Activated B cell treated with CpG ODN at 0.5 μM for 24 hours (primary cell): Measurements from ENCODE around the gene VARS2. TPM values are rescaled to one million over a fixed set of nuclear protein-coding genes. Genes with fewer than 3 reads are reported as not detected.

ENCODE experiments used
- ATAC-seq: fragments of 200-7000 bp; cut with Tn5 transposase; one replicate; pipeline ENCODE4 v1.10.0; 2021; ENCODE audit warnings: low read depth, mild to moderate bottlenecking, moderate library complexity
- CTCF ChIA-PET: fragments of 350-600 bp; sonication (Branson Sonifier 250); formaldehyde crosslinking; loops from one replicate; lab custom pipeline; 2021; ENCODE audit warnings: antibody characterized with exemption; lab: Charles Lee
- POLR2A ChIA-PET: fragments of 350-600 bp; sonication (Branson Sonifier 250); formaldehyde crosslinking; loops from one replicate; lab custom pipeline; 2021; ENCODE audit warnings: antibody characterized with exemption; lab: Charles Lee
- DNase-seq: peaks from one replicate; pipeline ENCODE4 v3.0.0; 2022
- H3K27ac Mint-ChIP-seq: one replicate; pipeline ENCODE4 v1.8.0; 2020; ENCODE audit warnings: mixed read lengths
- H3K27me3 Mint-ChIP-seq: one replicate; pipeline ENCODE4 v1.8.0; 2021; ENCODE audit warnings: mixed read lengths
- H3K36me3 Mint-ChIP-seq: one replicate; pipeline ENCODE4 v1.8.0; 2021; ENCODE audit warnings: low read depth, mixed read lengths
- H3K4me1 Mint-ChIP-seq: one replicate; pipeline ENCODE4 v1.8.0; 2021; ENCODE audit warnings: mixed read lengths
- H3K4me3 Mint-ChIP-seq: one replicate; pipeline ENCODE4 v1.8.0; 2020; ENCODE audit warnings: mild to moderate bottlenecking, mixed read lengths
- H3K9me3 Mint-ChIP-seq: one replicate; pipeline ENCODE4 v1.8.0; 2020; ENCODE audit warnings: mixed read lengths
- CTCF ChIP-seq: fragments of 200-600 bp; IDR thresholded peaks from one replicate; pipeline ENCODE4 v1.8.0; 2022; ENCODE audit warnings: antibody characterized with exemption, mild to moderate bottlenecking
- intact Hi-C: fragments of 100-400 bp; cut with micrococcal nuclease; formaldehyde crosslinking; loops from one replicate; pipeline ENCODE4 v1.15.1; 2024
- total RNA-seq: library from RNA; stranded (reverse); gene quantifications from 2 replicates; pipeline ENCODE4 v1.2.3, GENCODE V29; 2022

The VARS2 gene
- total RNA-seq, 1 donor from 2014 or later: 47.8 TPM

DNA sequence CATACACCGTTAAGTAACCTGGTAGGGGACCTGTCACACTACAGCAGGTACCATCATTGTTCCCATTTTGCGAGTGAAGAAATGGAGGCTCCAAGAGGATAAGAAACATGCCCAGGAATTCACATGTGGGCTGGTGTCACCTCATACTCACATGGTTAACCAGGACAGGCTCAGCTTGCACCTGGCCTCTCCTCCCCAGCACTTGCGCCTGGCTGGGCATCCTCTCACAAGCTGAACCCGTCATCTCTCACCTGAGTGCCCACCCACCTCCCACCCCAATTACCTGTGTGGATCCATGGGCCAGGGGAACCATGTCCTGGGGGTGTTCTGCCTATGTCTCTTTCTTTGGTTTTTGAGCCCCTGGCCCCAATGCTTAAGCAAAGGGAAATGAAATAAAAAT lies 16.5 kb downstream of the VARS2 start:
- Mint-ChIP-seq H3K27me3 (peaks cover 3% of the 10 kb centered on the region), H3K9me3 (peaks cover 8% of the 10 kb centered on the region), H3K4me3 (no peak overlapping the region), H3K36me3 (peaks cover 25% of the 10 kb centered on the region), H3K27ac (no peak overlapping the region), H3K4me1 (no peaks in the 10 kb centered on the region)
- DNase-seq (no peak), ATAC-seq (no peak)
- no peak for TF ChIP-seq CTCF
- ChIA-PET CTCF (interaction anchor here (1.0 kb wide), 1 partner anchor 15 kb away, joined by 3 read pairs; no protein-coding TSS in a partner anchor), POLR2A (no interaction called here)
- intact Hi-C loops: no loop called here

DNA sequence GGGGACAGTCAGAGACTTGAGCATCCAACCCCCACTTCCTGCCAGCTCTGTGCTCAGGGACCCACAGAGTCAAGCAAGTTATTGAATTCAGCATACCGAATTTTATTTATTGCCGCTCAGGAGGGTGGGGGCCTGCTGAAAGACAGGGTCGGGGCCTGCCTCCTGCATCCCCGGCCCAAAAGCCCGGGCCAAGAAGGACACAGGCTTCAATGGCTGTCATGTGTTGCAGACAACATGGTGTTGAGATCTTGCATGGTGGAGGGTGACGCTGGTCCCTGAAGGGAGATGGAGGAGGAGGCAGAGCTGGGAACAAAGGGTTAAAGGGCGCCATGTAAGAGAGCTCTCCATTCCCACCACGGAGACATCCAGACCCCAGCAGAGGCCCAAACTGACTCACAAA lies 17.2 kb downstream of the VARS2 start:
- intact Hi-C loops: no loop called here
- Mint-ChIP-seq H3K36me3 (peaks cover 19% of the 10 kb centered on the region), H3K4me3 (no peak overlapping the region), H3K27ac (no peak overlapping the region), H3K9me3 (peaks cover 8% of the 10 kb centered on the region), H3K4me1 (no peaks in the 10 kb centered on the region), H3K27me3 (peaks cover 3% of the 10 kb centered on the region)
- DNase-seq (no peak), ATAC-seq (no peak)
- no peak for TF ChIP-seq CTCF
- ChIA-PET CTCF (no interaction called here), POLR2A (no interaction called here)

GRCh38 chr6:30931969-30932645 lies 18.1 kb downstream of the VARS2 start, which contains the start of gene SFTA2:
Gene SFTA2, minus strand, starts transcription at chr6:30932170. Its CDS starts 74 bp downstream, at chr6:30932096.
- ChIA-PET POLR2A (no interaction called here), CTCF (no interaction called here)
- DNase-seq (no peak), ATAC-seq (no peak)
- H3K27me3 Mint-ChIP-seq: peaks cover 7% of the 10 kb centered on the region
- H3K27ac Mint-ChIP-seq: no peak within 1 kb of the TSS
- H3K4me1 Mint-ChIP-seq: no peaks in the 10 kb centered on the region
- peaks cover 12% of the 10 kb centered on the region for H3K36me3 Mint-ChIP-seq
- peaks cover 8% of the 10 kb centered on the region for H3K9me3 Mint-ChIP-seq
- intact Hi-C loops: no loop called here
- H3K4me3 Mint-ChIP-seq: no peak within 1 kb of the TSS
- TF ChIP-seq CTCF: no peak

GRCh38 chr6:30932665-30933365 lies 18.8 kb downstream of the VARS2 start:
- no peak overlapping the region for H3K27ac Mint-ChIP-seq
- H3K36me3 Mint-ChIP-seq: peaks cover 9% of the 10 kb centered on the region
- peaks cover 8% of the 10 kb centered on the region for H3K9me3 Mint-ChIP-seq
- H3K4me1 Mint-ChIP-seq: no peaks in the 10 kb centered on the region
- ChIA-PET CTCF (no interaction called here), POLR2A (no interaction called here)
- TF ChIP-seq CTCF: no peak
- ATAC-seq (no peak), DNase-seq (no peak)
- intact Hi-C loops: no loop called here
- H3K27me3 Mint-ChIP-seq: peaks cover 7% of the 10 kb centered on the region
- H3K4me3 Mint-ChIP-seq: no peak overlapping the region

GRCh38 chr6:30935018-30935417 lies 21.0 kb downstream of the VARS2 start:
- intact Hi-C loops: no loop called here
- DNase-seq: no peak
- CTCF ChIA-PET: no interaction called here
- H3K27me3 Mint-ChIP-seq: peaks cover 11% of the 10 kb centered on the region
- no peaks in the 10 kb centered on the region for H3K4me1 Mint-ChIP-seq
- H3K36me3 Mint-ChIP-seq: no peaks in the 10 kb centered on the region
- no peak for ATAC-seq
- TF ChIP-seq CTCF: no peak
- POLR2A ChIA-PET: no interaction called here
- no peak overlapping the region for H3K4me3 Mint-ChIP-seq
- H3K9me3 Mint-ChIP-seq: no peaks in the 10 kb centered on the region
- no peak overlapping the region for H3K27ac Mint-ChIP-seq
